HG03108 (cell line): ENCODE data around the gene CNR2.
"Not testable (repeated sequence)": the region's sequence is repeated elsewhere in the genome, so short reads cannot be mapped to it uniquely, and the experiment has no call there.

Experiments used
- ATAC-seq: cut with Tn5 transposase; IDR thresholded peaks from one replicate; pipeline ENCODE4 v1.9.1; 2021; ENCODE audit warnings: moderate library complexity; ENCODE audit not compliant: unreplicated experiment

The CNR2 gene

GRCh38 chr1:23916209-23917131 lies 3.3 kb upstream of the CNR2 start:
- peak; percentile 35 for ATAC-seq

- no peak for ATAC-seq
These were observed 2.3 kb upstream of the CNR2 start for GRCh38 chr1:23915466-23915865.

GRCh38 chr1:23914921-23915320 lies 1.8 kb upstream of the CNR2 start:
- ATAC-seq: no peak

- ATAC-seq: no peak
These were observed 1.2 kb downstream of the CNR2 start for GRCh38 chr1:23911921-23912320.

GRCh38 chr1:23910553-23911246 lies 2.5 kb downstream of the CNR2 start:
- no peak for ATAC-seq

GRCh38 chr1:23910144-23910543 lies 3.0 kb downstream of the CNR2 start:
- no peak for ATAC-seq

- no peak for ATAC-seq
These were observed 3.8 kb downstream of the CNR2 start for GRCh38 chr1:23909412-23909811.

- no peak for ATAC-seq
These were observed 4.5 kb downstream of the CNR2 start for GRCh38 chr1:23908453-23909341.

- no peak for ATAC-seq
These were observed 6.4 kb downstream of the CNR2 start for GRCh38 chr1:23906731-23907130.

- no peak for ATAC-seq
These were observed 7.6 kb downstream of the CNR2 start for GRCh38 chr1:23905461-23906025.

GRCh38 chr1:23904748-23905357 lies 8.3 kb downstream of the CNR2 start:
- ATAC-seq: no peak

GRCh38 chr1:23903754-23904153 lies 9.4 kb downstream of the CNR2 start:
- no peak for ATAC-seq

- ATAC-seq: no peak
These were observed 10.6 kb downstream of the CNR2 start for GRCh38 chr1:23902321-23903278.

- ATAC-seq: not testable (repeated sequence)
These were observed 13.1 kb downstream of the CNR2 start for GRCh38 chr1:23900017-23900416.

GRCh38 chr1:23899070-23899469 lies 14.1 kb downstream of the CNR2 start:
- no peak for ATAC-seq

GRCh38 chr1:23897083-23897482 lies 16.1 kb downstream of the CNR2 start:
- ATAC-seq: no peak

- ATAC-seq: no peak
These were observed 16.7 kb downstream of the CNR2 start for GRCh38 chr1:23896491-23896890.

GRCh38 chr1:23895993-23896392 lies 17.2 kb downstream of the CNR2 start:
- no peak for ATAC-seq

- no peak for ATAC-seq
These were observed 18.1 kb downstream of the CNR2 start for GRCh38 chr1:23895082-23895481.
